NCI-H128 (cell line): ENCODE measurements around the gene FHDC1.

Source experiments
- DNase-seq: peaks from one replicate; lab custom pipeline; 2025; ENCODE audit not compliant: unreplicated experiment; lab: John Stamatoyannopoulos, UW

The FHDC1 gene

GRCh38 chr4:152936446-152937335 is 568 bp downstream of the FHDC1 start:
- no peak for DNase-seq

DNA sequence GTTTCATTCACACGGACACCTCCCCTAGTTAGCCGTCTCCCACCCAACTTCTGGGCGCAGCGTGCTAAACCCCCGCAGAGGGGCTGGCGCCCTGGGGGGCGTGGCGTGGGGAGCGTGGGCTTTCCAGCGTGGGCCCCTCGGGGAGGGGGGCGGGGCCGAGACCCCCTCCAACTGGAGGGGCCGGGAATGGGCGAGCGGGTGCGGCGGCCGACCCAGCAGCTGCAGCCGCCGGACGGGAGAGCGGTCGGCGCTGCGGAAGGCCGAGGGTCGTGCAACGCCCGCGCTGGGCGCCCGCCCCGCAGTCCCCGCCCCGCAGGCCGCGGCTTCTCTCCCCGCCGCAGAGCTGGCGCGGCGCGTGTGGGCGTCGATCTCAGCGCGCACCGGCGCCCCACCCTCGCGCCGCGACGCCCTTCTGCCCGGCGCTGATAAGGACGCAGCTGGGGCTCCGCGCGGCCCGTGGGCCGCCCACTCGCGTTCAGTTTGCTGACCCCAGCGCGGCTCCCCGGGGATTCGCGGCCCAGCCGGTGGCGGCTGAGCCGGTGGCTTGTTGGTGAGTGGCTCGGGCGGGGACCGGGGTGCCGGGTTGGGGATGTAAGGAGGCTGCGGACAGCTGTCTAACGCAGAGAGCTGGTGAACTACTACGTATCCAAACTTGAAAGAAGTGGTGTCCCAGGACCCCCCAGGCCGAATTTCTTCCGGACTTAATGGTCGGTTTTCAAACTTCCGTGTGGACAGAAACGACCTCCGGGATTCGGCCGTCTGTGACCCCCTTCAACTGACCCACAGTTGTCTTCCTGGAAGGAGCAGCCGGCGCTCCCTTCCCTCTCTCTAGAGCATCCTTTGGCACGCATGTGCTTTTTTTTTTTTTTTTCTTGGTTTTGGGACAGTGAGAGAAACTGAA is 1.5 kb downstream of the FHDC1 start:
- no peak for DNase-seq

DNA sequence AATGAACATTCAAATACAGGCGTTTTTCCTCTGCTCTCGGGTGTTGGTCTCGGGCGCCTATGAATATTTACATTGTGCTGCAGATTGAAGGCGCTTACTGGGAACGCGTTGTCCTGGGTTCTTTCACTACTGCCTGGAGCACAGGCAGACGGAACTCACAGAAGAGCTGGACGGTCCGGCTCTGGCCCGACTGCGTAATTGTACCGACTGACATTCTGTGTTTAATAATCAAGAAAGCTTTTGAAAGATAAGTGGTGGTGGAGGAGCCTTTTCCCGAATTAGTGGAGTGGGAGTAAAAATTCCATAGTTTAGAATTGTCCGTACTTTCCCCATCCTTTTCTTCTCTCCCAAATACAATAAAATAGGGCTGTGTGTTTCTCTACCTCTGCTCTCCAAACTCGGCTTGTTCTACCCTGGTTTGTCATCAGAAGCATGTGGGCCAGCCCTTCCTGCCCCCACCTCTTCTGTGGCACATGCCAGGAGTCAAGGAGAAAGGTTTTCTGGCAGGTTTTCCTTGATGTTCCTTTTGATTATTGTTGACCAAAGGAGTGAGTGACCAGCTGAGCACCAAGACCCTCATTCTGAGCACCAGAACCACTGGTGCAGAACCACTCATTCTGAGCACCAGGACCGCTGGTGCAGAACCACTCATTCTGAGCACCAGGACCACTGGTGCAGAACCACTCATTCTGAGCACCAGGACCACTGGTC is 2.3 kb downstream of the FHDC1 start:
- no peak for DNase-seq

GRCh38 chr4:152939621-152940020 is 3.5 kb downstream of the FHDC1 start:
- DNase-seq, result no peak

DNA sequence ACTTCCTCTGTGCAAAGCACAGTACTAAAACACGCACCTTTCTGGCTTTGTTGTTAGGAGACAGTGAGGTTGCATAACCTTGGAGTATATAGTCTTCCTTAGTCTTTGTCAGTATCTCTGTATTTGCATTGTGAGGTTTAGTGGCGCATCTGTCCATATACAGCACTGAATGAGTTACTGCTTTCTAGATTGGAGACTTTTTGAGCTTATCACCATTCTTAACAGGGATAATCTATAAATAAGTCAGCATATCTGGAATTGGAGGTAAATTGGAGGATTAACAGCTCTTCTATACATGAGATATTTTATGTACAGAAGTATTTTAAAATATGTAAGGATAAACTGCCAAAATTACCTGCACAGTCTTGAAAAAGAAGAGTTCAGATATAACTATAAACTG is 4.3 kb downstream of the FHDC1 start:
- DNase-seq, result no peak

DNA sequence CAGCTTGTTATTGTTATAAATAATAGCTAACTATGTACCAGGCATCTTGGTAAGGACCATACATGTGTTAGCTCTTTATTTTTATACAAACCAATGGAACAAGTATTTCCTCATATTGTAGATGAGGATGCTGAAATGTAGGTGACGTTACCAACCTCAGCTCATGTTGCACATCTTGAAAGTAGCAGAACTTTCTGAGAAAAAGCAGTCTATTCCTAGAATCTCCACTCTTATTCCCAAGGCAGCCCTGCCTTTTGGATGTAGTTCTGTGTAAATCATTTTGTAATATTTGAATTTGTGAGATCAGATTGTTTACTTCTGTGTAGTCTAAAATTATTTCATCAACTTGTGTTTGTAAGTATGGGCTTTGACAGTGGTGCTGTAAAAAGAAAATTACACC is 5.3 kb downstream of the FHDC1 start:
- no peak for DNase-seq

GRCh38 chr4:152942346-152942745 is 6.2 kb downstream of the FHDC1 start:
- no peak for DNase-seq

GRCh38 chr4:152943672-152944071 is 7.5 kb downstream of the FHDC1 start:
- DNase-seq, result no peak

GRCh38 chr4:152944666-152945320 is 8.7 kb downstream of the FHDC1 start:
- no peak for DNase-seq

- no peak for DNase-seq
Observed at GRCh38 chr4:152945639-152946038, 9.5 kb downstream of the FHDC1 start.

- no peak for DNase-seq
Observed at GRCh38 chr4:152946446-152946845, 10.3 kb downstream of the FHDC1 start.

DNA sequence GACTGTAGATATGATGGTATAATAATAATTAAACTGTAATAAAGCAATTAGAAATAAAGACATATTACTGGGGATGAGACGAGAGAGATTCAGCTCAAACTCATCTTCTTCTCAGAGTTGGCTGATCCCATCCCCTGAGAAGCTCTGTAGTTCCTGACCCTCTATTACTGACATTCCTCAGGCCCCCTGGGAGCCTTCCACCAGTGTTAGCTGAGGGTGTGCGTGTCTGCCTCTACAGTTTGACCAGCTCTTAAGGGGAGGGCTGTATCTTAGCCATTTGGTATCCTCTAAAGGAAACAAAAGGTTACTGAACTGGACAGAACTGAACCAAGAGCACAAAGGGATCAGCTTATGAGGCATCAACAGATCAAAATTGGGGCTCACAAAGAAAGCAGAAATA is 11.2 kb downstream of the FHDC1 start:
- no peak for DNase-seq

DNA sequence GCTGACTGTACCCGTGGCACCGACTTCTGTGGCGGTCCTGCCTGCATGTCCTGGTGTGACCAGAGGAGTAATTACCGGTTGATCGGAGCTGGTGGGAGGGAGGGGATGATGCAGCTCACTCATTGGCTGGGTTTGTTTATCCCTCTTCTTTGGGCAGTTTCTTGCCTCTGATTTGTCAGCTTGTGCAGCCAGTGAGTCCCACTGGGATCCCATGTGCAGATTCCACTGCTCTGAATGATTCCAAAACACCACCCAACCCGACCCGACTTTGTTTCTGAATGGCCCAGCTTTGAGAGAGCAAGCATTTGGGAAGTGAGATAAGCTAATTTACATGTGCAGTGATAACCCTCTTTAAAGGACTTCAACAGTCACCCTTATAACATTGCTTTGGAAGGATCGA is 13.8 kb downstream of the FHDC1 start:
- no peak for DNase-seq

DNA sequence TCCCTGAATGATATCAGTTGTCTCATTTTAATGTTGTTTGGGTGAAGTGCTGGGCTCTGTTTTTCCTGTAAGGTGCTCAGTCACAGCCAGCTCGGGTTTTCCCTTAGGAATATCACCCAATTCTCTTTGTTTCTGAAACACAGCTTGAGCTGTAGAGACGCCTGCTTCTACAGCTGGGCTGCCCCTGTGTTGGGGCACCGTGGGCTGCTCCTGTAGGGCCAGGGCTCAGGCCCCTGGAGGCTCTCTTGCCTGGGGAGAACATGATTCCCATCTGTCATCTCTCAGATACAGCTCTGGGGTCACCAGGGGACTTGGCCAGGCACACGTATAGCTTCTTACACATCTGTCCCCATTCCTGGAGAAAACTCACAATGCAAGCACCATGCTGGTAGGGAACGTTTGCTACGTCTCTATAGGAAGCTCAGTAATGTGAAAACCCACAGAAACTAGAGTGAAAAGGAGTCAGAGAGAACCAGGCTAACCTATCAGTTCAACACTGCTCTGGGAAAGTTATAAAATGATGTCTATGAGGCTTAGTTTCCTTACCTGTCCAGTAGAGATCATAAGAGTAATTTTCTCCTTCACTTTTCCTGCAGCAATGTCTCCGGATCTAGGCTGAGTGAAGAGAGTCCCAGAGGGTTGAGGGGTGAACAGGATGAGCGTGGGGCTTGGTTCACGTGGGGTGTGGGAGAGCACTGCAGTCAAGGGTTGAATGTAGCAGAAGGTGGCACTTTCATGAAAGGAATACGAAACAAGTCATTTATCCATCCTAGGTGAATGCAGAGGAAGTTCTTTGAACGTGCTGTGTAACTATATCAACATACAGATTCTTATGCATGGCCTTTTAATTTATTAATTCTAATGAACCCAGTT is 14.5 kb downstream of the FHDC1 start:
- DNase-seq, result no peak

GRCh38 chr4:152951348-152951747 is 15.2 kb downstream of the FHDC1 start:
- DNase-seq, result no peak

- DNase-seq, result no peak
Observed at GRCh38 chr4:152953514-152953913, 17.4 kb downstream of the FHDC1 start.

GRCh38 chr4:152954741-152955140 is 18.6 kb downstream of the FHDC1 start:
- no peak for DNase-seq

DNA sequence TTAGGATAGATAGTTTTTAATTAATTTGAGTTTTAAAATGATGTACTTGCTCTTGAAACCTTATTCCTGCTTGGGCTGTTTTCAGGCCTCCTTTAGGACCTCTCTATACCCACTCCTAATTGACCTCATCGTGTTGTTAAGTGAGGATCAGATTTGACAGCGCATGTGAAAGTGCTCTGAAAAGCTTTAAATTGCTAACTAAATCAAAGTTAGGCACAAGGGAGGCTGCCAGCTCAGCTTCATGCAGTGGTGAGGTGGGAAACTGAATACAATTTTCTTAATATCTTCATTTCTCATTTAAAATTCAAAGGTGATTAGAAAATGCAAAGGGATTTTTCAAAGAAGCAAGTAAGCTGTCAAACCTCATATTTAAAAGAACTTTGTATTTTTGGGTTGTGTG is 20.0 kb downstream of the FHDC1 start:
- DNase-seq, result no peak

GRCh38 chr4:152956650-152957436 is 20.7 kb downstream of the FHDC1 start:
- DNase-seq, result no peak
